Left hindlimb (tissue), 1 donor: Measurements from ENCODE around the gene LRCH1.
"Not testable (repeated sequence)": the region's sequence is repeated elsewhere in the genome, so short reads cannot be mapped to it uniquely, and the experiment has no call there.

ENCODE experiments used
- DNase-seq: peaks from one replicate; pipeline ENCODE4 v3.0.0-alpha.2; 2018

LRCH1 gene

GRCh38 chr13:46552889-46553520, at the start of gene LRCH1:
LRCH1 (plus strand) TSS chr13:46553170; CDS start chr13:46553397, 227 bp downstream.
- peak; percentile 96 for DNase-seq

GRCh38 chr13:46504036-46504435, 48.9 kb upstream of the LRCH1 start:
- DNase-seq: no peak

- DNase-seq: no peak
Measured at GRCh38 chr13:46507981-46508380, 45.0 kb upstream of the LRCH1 start.

- DNase-seq: no peak
Measured at GRCh38 chr13:46509981-46510380, 43.0 kb upstream of the LRCH1 start.

- no peak for DNase-seq
Measured at GRCh38 chr13:46515803-46516202, 37.2 kb upstream of the LRCH1 start.

GRCh38 chr13:46516599-46517338, 36.2 kb upstream of the LRCH1 start:
- DNase-seq: no peak

GRCh38 chr13:46517748-46518147, 35.2 kb upstream of the LRCH1 start:
- DNase-seq: not testable (repeated sequence)

GRCh38 chr13:46519182-46519581, 33.8 kb upstream of the LRCH1 start:
- no peak for DNase-seq

- DNase-seq: no peak
Measured at GRCh38 chr13:46520166-46520565, 32.8 kb upstream of the LRCH1 start.

- no peak for DNase-seq
Measured at GRCh38 chr13:46521486-46521885, 31.5 kb upstream of the LRCH1 start.

- no peak for DNase-seq
Measured at GRCh38 chr13:46521921-46522747, 30.8 kb upstream of the LRCH1 start.

- no peak for DNase-seq
Measured at GRCh38 chr13:46522748-46523030, 30.3 kb upstream of the LRCH1 start.

- no peak for DNase-seq
Measured at GRCh38 chr13:46523972-46524752, 28.8 kb upstream of the LRCH1 start.

GRCh38 chr13:46526100-46526735, 26.8 kb upstream of the LRCH1 start:
- DNase-seq: no peak

- no peak for DNase-seq
Measured at GRCh38 chr13:46526740-46527139, 26.2 kb upstream of the LRCH1 start.

GRCh38 chr13:46527237-46527636, 25.7 kb upstream of the LRCH1 start:
- DNase-seq: no peak

GRCh38 chr13:46529216-46529919, 23.6 kb upstream of the LRCH1 start:
- no peak for DNase-seq

GRCh38 chr13:46530084-46530935, 22.7 kb upstream of the LRCH1 start:
- no peak for DNase-seq

GRCh38 chr13:46531953-46532352, 21.0 kb upstream of the LRCH1 start:
- no peak for DNase-seq

GRCh38 chr13:46535002-46535401, 18.0 kb upstream of the LRCH1 start:
- no peak for DNase-seq

GRCh38 chr13:46535825-46536224, 17.1 kb upstream of the LRCH1 start:
- DNase-seq: no peak
